Nephron (organoid): ENCODE results near the gene SH3TC1.
A peak's percentile ranks its signal among the peaks of the same experiment; 100 is the strongest.

Experiments
- H3K27ac Mint-ChIP-seq, 3 experiments: 2 replicates each; pipeline ENCODE4 v1.8.0; 2020; ENCODE audit warnings: mixed read lengths in 3 of 3, mild to moderate bottlenecking in 2 of 3, moderate library complexity in 1 of 3
- H3K27me3 Mint-ChIP-seq: 2 replicates; pipeline ENCODE4 v1.8.0; 2021; ENCODE audit warnings: low read depth, mild to moderate bottlenecking, moderate library complexity, mixed read lengths
- H3K36me3 Mint-ChIP-seq: 2 replicates; pipeline ENCODE4 v1.8.0; 2020; ENCODE audit warnings: low read depth, mixed read lengths
- H3K4me1 Mint-ChIP-seq: 2 replicates; pipeline ENCODE4 v1.8.0; 2020; ENCODE audit warnings: mixed read lengths
- H3K4me3 Mint-ChIP-seq, 3 experiments: 2 replicates each; pipeline ENCODE4 v1.8.0; 2020; ENCODE audit warnings: mild to moderate bottlenecking in 3 of 3, mixed read lengths in 3 of 3, moderate library complexity in 2 of 3
- H3K9me3 Mint-ChIP-seq: 2 replicates; pipeline ENCODE4 v1.8.0; 2020; ENCODE audit warnings: mixed read lengths
- TF ChIP-seq, protein P1 (sequence below), 3 experiments: fragments of 200-600 bp; sonication (generic); IDR thresholded peaks; one replicate each; pipeline ENCODE4 v1.5.0; 2021; ENCODE audit warnings: antibody characterized with exemption in 3 of 3; ENCODE audit not compliant: unreplicated experiment in 3 of 3

SH3TC1 gene

DNA sequence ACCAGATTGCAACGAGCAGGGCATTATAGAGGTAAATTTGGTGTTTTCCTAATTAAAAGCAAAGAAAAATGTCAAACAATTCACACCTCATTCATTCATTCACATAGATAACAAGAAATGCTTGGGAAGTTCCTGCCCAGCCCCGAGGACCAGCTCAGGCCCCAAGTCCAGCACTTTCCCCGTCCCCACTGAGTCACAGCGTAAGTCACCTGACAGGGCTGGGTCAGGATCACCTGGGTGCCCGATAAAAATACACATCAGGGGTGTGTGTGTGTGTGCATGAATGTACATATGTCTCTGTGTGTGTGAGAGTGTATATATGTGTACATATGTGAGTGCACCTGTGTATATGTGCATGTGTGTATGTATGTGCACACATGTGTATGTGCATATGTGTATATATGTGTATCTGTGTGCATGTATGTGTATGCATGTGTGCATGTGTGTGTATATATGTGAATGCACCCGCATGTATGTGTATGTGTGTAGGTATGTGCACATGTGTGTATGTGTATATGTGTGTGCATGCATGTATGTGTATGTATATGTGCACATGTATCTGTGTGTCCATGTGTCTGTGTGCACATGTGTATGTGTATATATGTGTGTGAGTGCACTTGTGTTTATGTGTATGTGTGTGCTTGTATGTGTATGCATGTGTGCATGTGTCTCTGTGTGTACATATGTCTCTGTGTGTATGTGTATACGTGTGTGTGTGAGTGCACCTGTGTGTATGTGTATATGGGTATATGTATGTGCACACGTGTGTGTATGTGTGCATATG is 18.6 kb upstream of the SH3TC1 start:
- Mint-ChIP-seq H3K36me3 (no peaks in the 10 kb centered on the region), H3K4me1 (peaks cover 38% of the 10 kb centered on the region), H3K4me3 (no peak overlapping the region), H3K27me3 (peaks cover 26% of the 10 kb centered on the region), H3K9me3 (no peaks in the 10 kb centered on the region), H3K27ac (peak overlapping the region in 2 of 3 experiments; percentile 58 to 69)
- TF ChIP-seq, protein P1, sequence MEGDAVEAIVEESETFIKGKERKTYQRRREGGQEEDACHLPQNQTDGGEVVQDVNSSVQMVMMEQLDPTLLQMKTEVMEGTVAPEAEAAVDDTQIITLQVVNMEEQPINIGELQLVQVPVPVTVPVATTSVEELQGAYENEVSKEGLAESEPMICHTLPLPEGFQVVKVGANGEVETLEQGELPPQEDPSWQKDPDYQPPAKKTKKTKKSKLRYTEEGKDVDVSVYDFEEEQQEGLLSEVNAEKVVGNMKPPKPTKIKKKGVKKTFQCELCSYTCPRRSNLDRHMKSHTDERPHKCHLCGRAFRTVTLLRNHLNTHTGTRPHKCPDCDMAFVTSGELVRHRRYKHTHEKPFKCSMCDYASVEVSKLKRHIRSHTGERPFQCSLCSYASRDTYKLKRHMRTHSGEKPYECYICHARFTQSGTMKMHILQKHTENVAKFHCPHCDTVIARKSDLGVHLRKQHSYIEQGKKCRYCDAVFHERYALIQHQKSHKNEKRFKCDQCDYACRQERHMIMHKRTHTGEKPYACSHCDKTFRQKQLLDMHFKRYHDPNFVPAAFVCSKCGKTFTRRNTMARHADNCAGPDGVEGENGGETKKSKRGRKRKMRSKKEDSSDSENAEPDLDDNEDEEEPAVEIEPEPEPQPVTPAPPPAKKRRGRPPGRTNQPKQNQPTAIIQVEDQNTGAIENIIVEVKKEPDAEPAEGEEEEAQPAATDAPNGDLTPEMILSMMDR (IDR thresholded peaks at IDR 0.05; ENCODE audit: unreplicated experiment in 3 of 3), result no peak

DNA sequence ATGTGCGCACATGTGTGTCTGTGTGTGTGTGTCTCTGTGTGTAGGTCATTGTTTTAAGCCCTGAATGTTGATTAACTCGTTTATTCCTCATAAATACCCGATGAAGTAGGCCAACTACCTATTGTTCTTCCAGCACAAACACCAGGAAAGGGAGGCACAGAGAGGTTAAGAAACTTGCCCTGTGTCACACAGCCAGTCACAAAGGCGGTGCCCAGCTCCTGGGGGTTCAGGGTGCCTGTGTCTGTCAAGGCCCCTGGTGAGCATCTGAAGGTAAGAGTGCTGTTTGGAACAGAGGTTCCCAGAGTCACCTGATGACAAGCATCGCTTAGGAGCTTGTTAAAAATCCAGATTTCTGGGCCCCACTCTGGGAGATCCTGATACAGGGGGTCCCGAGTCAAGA is 18.0 kb upstream of the SH3TC1 start:
- peaks cover 29% of the 10 kb centered on the region for H3K27me3 Mint-ChIP-seq
- no peaks in the 10 kb centered on the region for H3K36me3 Mint-ChIP-seq
- H3K27ac Mint-ChIP-seq, result peak overlapping the region in 2 of 3 experiments; percentile 58 to 69
- H3K4me1 Mint-ChIP-seq, result peaks cover 45% of the 10 kb centered on the region
- H3K4me3 Mint-ChIP-seq, result no peak overlapping the region
- TF ChIP-seq, protein P1 (IDR thresholded peaks at IDR 0.05; ENCODE audit: unreplicated experiment in 3 of 3), result no peak
- no peaks in the 10 kb centered on the region for H3K9me3 Mint-ChIP-seq

DNA sequence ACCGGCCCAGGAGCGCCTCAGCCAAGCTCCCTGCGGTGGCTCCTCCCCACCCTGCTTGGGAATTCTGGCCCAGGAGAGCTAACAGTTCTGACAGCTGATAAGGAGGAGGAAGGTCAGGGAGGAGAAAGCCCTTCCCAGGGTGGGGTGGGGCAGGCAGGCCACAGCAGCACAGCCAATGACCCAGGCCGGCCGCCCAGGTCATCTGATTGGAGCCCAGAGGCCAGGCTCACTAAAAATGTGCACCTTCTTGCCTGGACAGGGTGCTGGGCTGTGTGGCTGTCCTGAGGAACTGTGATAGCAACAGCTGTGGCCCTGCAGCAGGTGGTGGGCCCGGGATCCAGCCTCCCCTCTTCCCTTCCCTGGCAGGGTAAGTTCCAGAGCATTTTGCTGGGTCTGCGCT is 17.2 kb upstream of the SH3TC1 start:
- TF ChIP-seq, protein P1 (IDR thresholded peaks at IDR 0.05; ENCODE audit: unreplicated experiment in 3 of 3), result no peak
- H3K36me3 Mint-ChIP-seq, result no peaks in the 10 kb centered on the region
- peaks cover 45% of the 10 kb centered on the region for H3K4me1 Mint-ChIP-seq
- H3K4me3 Mint-ChIP-seq, result no peak overlapping the region
- no peaks in the 10 kb centered on the region for H3K9me3 Mint-ChIP-seq
- peaks cover 32% of the 10 kb centered on the region for H3K27me3 Mint-ChIP-seq
- H3K27ac Mint-ChIP-seq, result no peak overlapping the region

DNA sequence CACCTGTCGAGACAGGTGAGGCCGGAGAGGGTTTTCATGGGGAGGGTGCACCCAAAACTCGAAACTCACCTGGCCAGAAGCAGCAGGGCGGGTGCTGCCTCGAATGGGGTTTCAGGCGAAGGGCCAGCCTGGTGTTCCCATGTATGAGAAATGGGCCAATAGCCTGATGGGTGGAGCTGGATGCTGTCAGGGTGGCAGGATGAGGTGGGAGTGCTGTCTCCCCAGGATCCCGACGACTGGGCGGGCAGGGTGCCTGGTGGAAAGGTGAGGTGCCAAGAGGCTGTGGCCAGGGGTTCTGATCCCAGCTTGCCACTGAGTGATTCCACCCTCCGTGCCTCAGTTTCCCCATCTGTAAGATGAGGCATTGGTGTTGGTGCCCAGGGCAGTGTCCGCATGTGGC is 16.8 kb upstream of the SH3TC1 start:
- Mint-ChIP-seq H3K4me1 (peaks cover 40% of the 10 kb centered on the region), H3K27me3 (peaks cover 36% of the 10 kb centered on the region), H3K4me3 (no peak overlapping the region), H3K36me3 (no peaks in the 10 kb centered on the region), H3K27ac (no peak overlapping the region), H3K9me3 (no peaks in the 10 kb centered on the region)
- TF ChIP-seq, protein P1 (IDR thresholded peaks at IDR 0.05; ENCODE audit: unreplicated experiment in 3 of 3), result no peak

DNA sequence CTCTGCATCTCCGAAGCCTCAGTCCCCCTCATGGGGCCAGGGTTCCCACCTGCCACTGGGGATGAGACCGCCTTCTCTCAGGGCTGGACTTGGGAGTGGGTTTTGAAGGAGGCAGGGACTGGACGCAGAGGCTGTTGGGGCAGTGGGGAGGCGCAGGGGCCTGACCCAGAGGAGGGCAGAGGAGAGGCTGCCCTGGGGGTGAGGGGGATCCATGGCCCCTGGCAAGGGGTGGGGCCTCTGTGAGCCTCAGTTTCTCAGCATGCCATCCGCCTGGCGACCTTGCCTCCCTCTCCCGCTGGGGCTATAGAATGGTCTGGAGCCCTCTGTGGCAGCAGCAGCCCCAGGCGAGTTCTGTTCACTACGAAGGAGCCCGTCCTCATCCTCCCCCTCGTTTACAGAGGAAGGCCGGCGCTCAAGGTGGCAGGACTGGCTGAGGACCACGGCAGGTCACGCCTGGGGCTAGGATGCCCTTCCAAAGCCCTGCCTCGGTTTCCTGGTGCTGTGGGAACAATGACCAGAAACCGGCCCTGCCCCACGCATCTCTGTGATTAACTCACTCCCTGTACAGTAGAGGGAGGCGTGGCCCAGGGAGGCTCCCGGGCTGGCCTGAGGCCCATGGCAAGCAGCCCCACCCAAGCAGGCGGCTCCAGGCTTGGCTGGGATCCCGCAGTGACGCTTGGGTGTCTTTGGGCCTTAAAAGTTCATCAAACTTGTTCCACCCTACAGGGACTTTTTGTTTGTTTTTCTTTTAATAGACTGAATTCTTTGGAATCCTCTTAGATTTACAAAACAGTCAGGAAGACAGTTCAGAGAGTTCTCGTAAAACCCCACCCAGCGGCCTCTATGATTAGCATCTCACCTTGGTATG is 16.0 kb upstream of the SH3TC1 start:
- Mint-ChIP-seq H3K4me3 (no peak overlapping the region), H3K36me3 (no peaks in the 10 kb centered on the region), H3K9me3 (no peaks in the 10 kb centered on the region), H3K27ac (peak overlapping the region; percentile 25 to 85 (median 49)), H3K4me1 (peaks cover 36% of the 10 kb centered on the region), H3K27me3 (peaks cover 35% of the 10 kb centered on the region)
- TF ChIP-seq, protein P1 (IDR thresholded peaks at IDR 0.05; ENCODE audit: unreplicated experiment in 3 of 3), result no peak
